Measurements from ENCODE around the gene TBX3.

DNA sequence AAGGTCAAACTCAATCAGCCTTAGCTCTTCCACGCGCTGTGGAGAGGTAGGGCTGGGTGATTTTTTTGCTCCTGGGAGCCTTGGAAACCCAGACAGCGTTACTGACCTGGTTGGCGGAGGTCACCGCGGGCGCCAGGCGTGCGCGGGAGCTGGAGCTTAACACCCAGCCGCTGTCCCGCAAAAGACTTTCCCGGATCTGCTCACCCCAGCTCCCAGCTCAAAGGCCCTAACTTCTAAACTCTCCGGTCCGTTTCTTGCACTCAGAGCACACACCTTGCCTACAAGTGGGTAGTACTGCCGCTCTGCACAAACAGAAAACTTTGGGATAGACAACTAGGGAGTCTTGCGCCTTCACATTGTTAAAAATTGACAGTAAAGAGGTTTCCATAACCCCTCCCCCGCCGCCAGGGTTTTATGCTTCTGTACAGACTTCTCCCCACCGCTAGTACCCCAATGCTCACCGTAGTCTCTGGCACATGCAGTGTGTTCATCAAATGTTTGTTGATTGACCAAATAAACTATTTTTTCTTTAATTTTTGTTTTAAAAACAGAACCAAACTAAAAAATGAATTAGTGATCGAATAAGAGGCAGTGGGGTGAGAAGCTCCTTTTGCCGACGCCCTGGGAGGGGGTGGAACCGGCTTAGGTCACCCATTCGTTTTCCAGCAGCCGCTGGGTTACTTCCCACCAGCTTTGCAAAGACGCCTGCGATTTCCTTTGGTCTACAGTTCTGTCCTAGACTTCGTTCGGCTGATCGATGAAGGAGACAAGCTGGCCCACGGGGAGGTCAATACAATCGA, 12.7 kb upstream of the TBX3 start:
- no peak for TF ChIP-seq CTCF (IDR thresholded peaks at IDR 0.05; ENCODE audit: extremely low read depth in 1 of 2, insufficient read depth in 1 of 2, low read depth in 1 of 2, low read length in 2 of 2)
- TF ChIP-seq POLR2A (IDR thresholded peaks at IDR 0.05; ENCODE audit: low read depth, low read length): no peak
- no peak for TF ChIP-seq MAX (IDR thresholded peaks at IDR 0.05; ENCODE audit: insufficient read depth, insufficient read length)
- no peak for TF ChIP-seq POLR2AphosphoS5 (IDR thresholded peaks at IDR 0.05; ENCODE audit: insufficient read depth, low read depth, low read length)
- no peak for TF ChIP-seq GATA2 (IDR thresholded peaks at IDR 0.05; ENCODE audit: insufficient read depth, insufficient read length, low read depth, low read length)
- no peak for TF ChIP-seq EZH2 (IDR thresholded peaks at IDR 0.05; ENCODE audit: borderline replicate concordance, low read depth, low read length, severe bottlenecking)

Data from endothelial cell of umbilical vein (primary cell).